GM12891 (cell line): ENCODE measurements around the gene ARF6.
"Not testable (repeated sequence)": the region's sequence is repeated elsewhere in the genome, so short reads cannot be mapped to it uniquely, and the experiment has no call there.

ENCODE experiments used
- DNase-seq: peaks from one replicate; pipeline ENCODE4 v3.0.0; 2011; ENCODE audit warnings: low spot score; ENCODE audit not compliant: insufficient read length
- FAIRE-seq: peaks from 2 replicates; lab custom pipeline; 2011; peaks lifted over from hg19 to GRCh38; lab: Jason Lieb, UNC
- PAX5 ChIP-seq: IDR thresholded peaks from 2 replicates; pipeline ENCODE4 v1.6.1; 2011; ENCODE audit warnings: low read length, moderate library complexity, mild to moderate bottlenecking; ENCODE audit not compliant: insufficient read depth, severe bottlenecking
- POLR2A ChIP-seq: IDR thresholded peaks from 2 replicates; pipeline ENCODE4 v1.6.1; 2011; ENCODE audit warnings: low read depth, low read length, control low read depth
- POLR2AphosphoS5 ChIP-seq: IDR thresholded peaks from 2 replicates; pipeline ENCODE4 v1.6.1; 2011; ENCODE audit warnings: low read depth, low read length, control low read depth
- POU2F2 ChIP-seq: IDR thresholded peaks from 2 replicates; pipeline ENCODE4 v1.6.1; 2011; ENCODE audit warnings: low read depth, mild to moderate bottlenecking, control low read depth, low read length, moderate library complexity
- SPI1 ChIP-seq: IDR thresholded peaks from 2 replicates; pipeline ENCODE4 v1.6.1; 2011; ENCODE audit warnings: low read depth, low read length, control low read depth
- TAF1 ChIP-seq: IDR thresholded peaks from 2 replicates; pipeline ENCODE4 v1.6.1; 2011; ENCODE audit warnings: low read depth, low read length, control low read depth

Gene ARF6

GRCh38 chr14:49924852-49925251 lies 32.0 kb downstream of the ARF6 start:
- DNase-seq: no peak
- peak; percentile 50 for FAIRE-seq
- TF ChIP-seq POLR2AphosphoS5 (no peak), SPI1 (peak; percentile 43), PAX5 (no peak)

- TF ChIP-seq SPI1 (no peak), PAX5 (no peak), TAF1 (no peak), POLR2AphosphoS5 (no peak), POLR2A (no peak), POU2F2 (no peak)
- no peak for FAIRE-seq
- no peak for DNase-seq
Measured at GRCh38 chr14:49926803-49927202, 33.9 kb downstream of the ARF6 start.

- FAIRE-seq (no peak), DNase-seq (no peak)
- TF ChIP-seq POU2F2: no peak
- no peak for TF ChIP-seq SPI1
- TF ChIP-seq TAF1: no peak
- no peak for TF ChIP-seq POLR2AphosphoS5
Measured at GRCh38 chr14:49928015-49928414, 35.1 kb downstream of the ARF6 start.

- TF ChIP-seq PAX5: no peak
- TF ChIP-seq POLR2A: no peak
- TF ChIP-seq POU2F2: no peak
- TF ChIP-seq TAF1: no peak
- TF ChIP-seq POLR2AphosphoS5: no peak
- TF ChIP-seq SPI1: no peak
- DNase-seq: no peak
- FAIRE-seq: no peak
Measured at GRCh38 chr14:49930720-49931119, 37.8 kb downstream of the ARF6 start.

- DNase-seq (no peak), FAIRE-seq (no peak)
Measured at GRCh38 chr14:49931523-49931922, 38.6 kb downstream of the ARF6 start.

GRCh38 chr14:49933128-49933527 lies 40.2 kb downstream of the ARF6 start:
- no peak for DNase-seq
- TF ChIP-seq PAX5: no peak
- no peak for TF ChIP-seq TAF1
- no peak for TF ChIP-seq POU2F2
- TF ChIP-seq SPI1: no peak
- FAIRE-seq: no peak

More at GRCh38 chr14:49931523-49931922, 38.6 kb downstream of the ARF6 start:
- TF ChIP-seq TAF1 (no peak), PAX5 (no peak)

GRCh38 chr14:49933704-49934103 lies 40.8 kb downstream of the ARF6 start:
- DNase-seq (no peak), FAIRE-seq (no peak)
- TF ChIP-seq POLR2AphosphoS5 (no peak), POLR2A (no peak), PAX5 (no peak), SPI1 (no peak), POU2F2 (no peak), TAF1 (no peak)

- no peak for TF ChIP-seq TAF1
- no peak for TF ChIP-seq POLR2AphosphoS5
- no peak for TF ChIP-seq POLR2A
- TF ChIP-seq SPI1: no peak
- no peak for TF ChIP-seq PAX5
- TF ChIP-seq POU2F2: no peak
- DNase-seq: no peak
- no peak for FAIRE-seq
Measured at GRCh38 chr14:49934646-49935045, 41.8 kb downstream of the ARF6 start.

GRCh38 chr14:49935526-49935925 lies 42.6 kb downstream of the ARF6 start:
- TF ChIP-seq POLR2A (no peak), POLR2AphosphoS5 (no peak), PAX5 (no peak), TAF1 (no peak), POU2F2 (no peak), SPI1 (no peak)

GRCh38 chr14:49936246-49936645 lies 43.4 kb downstream of the ARF6 start:
- not testable (repeated sequence) for FAIRE-seq, DNase-seq

More at GRCh38 chr14:49935526-49935925, 42.6 kb downstream of the ARF6 start:
- DNase-seq (no peak), FAIRE-seq (no peak)

- DNase-seq, FAIRE-seq: not testable (repeated sequence)
Measured at GRCh38 chr14:49936882-49937281, 44.0 kb downstream of the ARF6 start.

GRCh38 chr14:49939215-49939614 lies 46.3 kb downstream of the ARF6 start:
- not testable (repeated sequence) for FAIRE-seq, DNase-seq
